HEK293 (cell line): ENCODE measurements around the gene AP5Z1.
"Not testable (repeated sequence)": the region's sequence is repeated elsewhere in the genome, so short reads cannot be mapped to it uniquely, and the experiment has no call there.

Experiments
- CTCF ChIA-PET: fragments of 350-600 bp; formaldehyde crosslinking; extraction: SDS; loops from one replicate; lab custom pipeline; 2021; ENCODE audit warnings: antibody characterized with exemption; lab: Yijun Ruan, JAX
- POLR2A ChIA-PET: fragments of 300-600 bp; formaldehyde crosslinking; extraction: SDS; loops from one replicate; lab custom pipeline; 2020; ENCODE audit warnings: antibody characterized with exemption, inconsistent platforms; lab: Yijun Ruan, JAX
- H3K27ac ChIP-seq: fragments of 200-500 bp; sonication (Bioruptor generic); 2 replicates; pipeline ENCODE4 v1.5.1; 2014; ENCODE audit warnings: low read depth, low read length, control low read depth, inconsistent platforms; ENCODE audit errors: extremely low read depth
- H3K36me3 ChIP-seq, 2 experiments: fragments of 200-500 bp in 1 of 2; sonication (Bioruptor generic) in 1 of 2; 1 replicate in 1 of 2; 2 replicates in 1 of 2; pipeline ENCODE4 v1.5.1; 2014 to 2017; ENCODE audit warnings: inconsistent platforms in 2 of 2, low read length in 2 of 2; ENCODE audit not compliant: control insufficient read depth in 2 of 2, insufficient read depth in 1 of 2
- H3K4me1 ChIP-seq: fragments of 200-500 bp; sonication (Bioruptor generic); 2 replicates; pipeline ENCODE4 v1.5.1; 2014; ENCODE audit warnings: mild to moderate bottlenecking, low read length, inconsistent platforms; ENCODE audit not compliant: control insufficient read depth, insufficient read depth
- H3K4me3 ChIP-seq: 2 replicates; pipeline ENCODE4 v1.5.1; 2011; ENCODE audit warnings: low read depth, mild to moderate bottlenecking, control low read depth, low read length, moderate library complexity
- H3K9me3 ChIP-seq: fragments of 200-500 bp; sonication (Bioruptor generic); 2 replicates; pipeline ENCODE4 v1.5.1; 2014; ENCODE audit warnings: low read depth, low read length, inconsistent platforms; ENCODE audit not compliant: control insufficient read depth, insufficient read depth
- FEZF1 ChIP-seq: fragments of 450-650 bp; formaldehyde crosslinking; IDR thresholded peaks from 2 replicates; pipeline ENCODE4 v1.5.1; 2016; ENCODE audit warnings: missing biosample characterization, missing genetic modification characterization
- KLF9 ChIP-seq: fragments of 450-650 bp; formaldehyde crosslinking; IDR thresholded peaks from 2 replicates; pipeline ENCODE4 v1.5.1; 2016; ENCODE audit warnings: missing biosample characterization, missing genetic modification characterization, low read depth
- OSR2 ChIP-seq: fragments of 450-650 bp; formaldehyde crosslinking; IDR thresholded peaks from 2 replicates; pipeline ENCODE4 v1.5.1; 2016; ENCODE audit warnings: missing biosample characterization, missing genetic modification characterization
- SCRT1 ChIP-seq: fragments of 450-650 bp; formaldehyde crosslinking; IDR thresholded peaks from 2 replicates; pipeline ENCODE4 v1.5.1; 2016; ENCODE audit warnings: missing biosample characterization, missing genetic modification characterization, borderline replicate concordance
- TSHZ1 ChIP-seq: fragments of 450-650 bp; formaldehyde crosslinking; IDR thresholded peaks from 2 replicates; pipeline ENCODE4 v1.5.1; 2016; ENCODE audit warnings: missing biosample characterization, missing genetic modification characterization, borderline replicate concordance
- ZBTB26 ChIP-seq: fragments of 450-650 bp; formaldehyde crosslinking; optimal IDR thresholded peaks from 2 replicates; pipeline ENCODE3; 2016; ENCODE audit warnings: missing biosample characterization, mild to moderate bottlenecking, missing genetic modification characterization
- ZBTB44 ChIP-seq: fragments of 450-650 bp; IDR thresholded peaks from 2 replicates; pipeline ENCODE4 v1.5.1; 2018; ENCODE audit warnings: missing biosample characterization, mild to moderate bottlenecking, missing genetic modification characterization
- ZBTB7A ChIP-seq: fragments of 450-650 bp; formaldehyde crosslinking; IDR thresholded peaks from 2 replicates; pipeline ENCODE4 v1.5.1; 2016; ENCODE audit warnings: low read depth, missing biosample characterization, missing genetic modification characterization
- ZNF175 ChIP-seq: fragments of 450-650 bp; formaldehyde crosslinking; IDR thresholded peaks from 2 replicates; pipeline ENCODE4 v1.5.1; 2016; ENCODE audit warnings: missing biosample characterization, missing genetic modification characterization
- ZNF24 ChIP-seq: fragments of 450-650 bp; formaldehyde crosslinking; IDR thresholded peaks from 2 replicates; pipeline ENCODE4 v1.5.1; 2016; ENCODE audit warnings: missing biosample characterization, missing genetic modification characterization
- ZNF280D ChIP-seq: fragments of 450-650 bp; formaldehyde crosslinking; IDR thresholded peaks from 2 replicates; pipeline ENCODE4 v1.5.1; 2016; ENCODE audit warnings: missing biosample characterization, missing genetic modification characterization
- ZNF514 ChIP-seq: fragments of 450-650 bp; formaldehyde crosslinking; IDR thresholded peaks from 2 replicates; pipeline ENCODE4 v1.5.1; 2016; ENCODE audit warnings: missing biosample characterization, missing genetic modification characterization
- ZSCAN4 ChIP-seq: fragments of 450-650 bp; formaldehyde crosslinking; IDR thresholded peaks from 2 replicates; pipeline ENCODE4 v1.5.1; 2017; ENCODE audit warnings: missing biosample characterization, missing genetic modification characterization

The AP5Z1 gene

GRCh38 chr7:4800926-4801838, 25.8 kb downstream of the AP5Z1 start:
- CTCF ChIA-PET = interaction anchor here (1.7 kb wide), 1 partner anchor 83 kb away, joined by 3 read pairs; the partner anchor contains the start of gene RADIL
- TF ChIP-seq FEZF1 (tag by site-specific recombination) = no peak
- 0 out of 2 replicates have a peak, but pooled peaks have one; percentile 9 for TF ChIP-seq KLF9 (tag by site-specific recombination)
- peak; percentile 75 for TF ChIP-seq ZSCAN4 (tag by site-specific recombination)
- TF ChIP-seq, all 188 proteins: peak for 2

GRCh38 chr7:4801839-4802231, 26.4 kb downstream of the AP5Z1 start:
- CTCF ChIA-PET = no interaction called here
- H3K4me3 ChIP-seq = no peak overlapping the region

More at GRCh38 chr7:4800926-4801838, 25.8 kb downstream of the AP5Z1 start:
- Histone ChIP-seq H3K4me1 (no peaks in the 10 kb centered on the region), H3K9me3 (no peaks in the 10 kb centered on the region), H3K36me3 (no peaks in the 10 kb centered on the region), H3K27ac (no peak overlapping the region), H3K4me3 (no peak overlapping the region)
- POLR2A ChIA-PET = no interaction called here

GRCh38 chr7:4802577-4802976, 27.2 kb downstream of the AP5Z1 start:
- H3K4me3 ChIP-seq, H3K36me3 ChIP-seq, H3K27ac ChIP-seq, H3K4me1 ChIP-seq, CTCF ChIA-PET, POLR2A ChIA-PET, H3K9me3 ChIP-seq: not testable (repeated sequence)

More at GRCh38 chr7:4801839-4802231, 26.4 kb downstream of the AP5Z1 start:
- POLR2A ChIA-PET = no interaction called here
- H3K36me3 ChIP-seq = no peaks in the 10 kb centered on the region
- no peak for TF ChIP-seq ZNF24 (tag by site-specific recombination)
- TF ChIP-seq SCRT1 = no peak
- TF ChIP-seq, all 188 proteins: peak for 0
- no peak overlapping the region for H3K27ac ChIP-seq
- H3K4me1 ChIP-seq = no peaks in the 10 kb centered on the region
- H3K9me3 ChIP-seq = no peaks in the 10 kb centered on the region

GRCh38 chr7:4803397-4804241, 28.2 kb downstream of the AP5Z1 start:
- no peak overlapping the region for H3K27ac ChIP-seq
- H3K36me3 ChIP-seq = no peaks in the 10 kb centered on the region
- no peaks in the 10 kb centered on the region for H3K4me1 ChIP-seq
- no peaks in the 10 kb centered on the region for H3K9me3 ChIP-seq
- POLR2A ChIA-PET = no interaction called here
- CTCF ChIA-PET = no interaction called here
- H3K4me3 ChIP-seq = no peak overlapping the region
- TF ChIP-seq ZNF280D (tag by site-specific recombination) = no peak
- no peak for TF ChIP-seq OSR2 (tag by site-specific recombination)
- TF ChIP-seq ZBTB7A (tag by site-specific recombination) = no peak
- no peak for TF ChIP-seq ZNF514 (tag by site-specific recombination)
- no peak for TF ChIP-seq TSHZ1 (tag by site-specific recombination)
- no peak for TF ChIP-seq ZBTB44
- TF ChIP-seq ZNF175 (tag by site-specific recombination) = no peak
- no peak for TF ChIP-seq ZBTB26
